Body of pancreas (tissue), 4 donors: ENCODE measurements around the gene ACOX1.

Experiments used
- POLR2A ChIP-seq, 3 donors: fragments of 450-650 bp; IDR thresholded peaks; one replicate each; pipeline ENCODE4 v1.6.1; 2016; ENCODE audit warnings: antibody characterized with exemption in 3 of 3, mild to moderate bottlenecking in 2 of 3
- TF ChIP-seq, protein P1 (sequence below), 7 experiments: fragments of 450-650 bp in 4 of 7; fragments of 200-600 bp in 3 of 7; sonication (generic) in 3 of 7; IDR thresholded peaks; one replicate each; pipeline ENCODE4 v1.5.1; 2016 to 2019; ENCODE audit warnings: antibody characterized with exemption in 7 of 7

DNA sequence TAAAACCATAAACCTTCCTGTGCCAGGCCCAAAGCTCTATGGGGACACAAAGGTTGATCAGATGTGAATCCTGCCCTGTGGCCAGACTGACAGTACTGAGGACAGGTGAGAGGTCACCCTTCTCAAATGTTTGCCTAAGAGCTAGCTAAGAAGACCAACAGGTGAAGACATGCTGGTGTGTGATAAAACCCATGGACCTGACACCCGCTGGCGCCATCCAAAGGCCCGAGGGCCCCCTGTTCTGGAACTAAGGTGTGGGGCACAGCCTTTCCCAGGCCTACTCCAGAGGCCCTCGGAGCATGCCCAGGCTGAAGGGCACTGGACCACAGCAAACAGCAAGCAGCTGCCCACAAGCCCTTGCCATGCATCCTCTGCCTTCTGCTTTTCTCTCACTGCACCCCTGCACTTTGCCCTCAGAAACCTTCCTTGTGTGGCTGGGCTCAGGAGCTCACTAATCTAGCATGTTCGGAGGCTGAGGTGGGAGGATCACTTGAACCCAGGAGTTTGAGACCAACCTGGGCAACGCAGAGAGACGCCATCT lies 16.5 kb upstream of the ACOX1 start:
- TF ChIP-seq, protein P1, sequence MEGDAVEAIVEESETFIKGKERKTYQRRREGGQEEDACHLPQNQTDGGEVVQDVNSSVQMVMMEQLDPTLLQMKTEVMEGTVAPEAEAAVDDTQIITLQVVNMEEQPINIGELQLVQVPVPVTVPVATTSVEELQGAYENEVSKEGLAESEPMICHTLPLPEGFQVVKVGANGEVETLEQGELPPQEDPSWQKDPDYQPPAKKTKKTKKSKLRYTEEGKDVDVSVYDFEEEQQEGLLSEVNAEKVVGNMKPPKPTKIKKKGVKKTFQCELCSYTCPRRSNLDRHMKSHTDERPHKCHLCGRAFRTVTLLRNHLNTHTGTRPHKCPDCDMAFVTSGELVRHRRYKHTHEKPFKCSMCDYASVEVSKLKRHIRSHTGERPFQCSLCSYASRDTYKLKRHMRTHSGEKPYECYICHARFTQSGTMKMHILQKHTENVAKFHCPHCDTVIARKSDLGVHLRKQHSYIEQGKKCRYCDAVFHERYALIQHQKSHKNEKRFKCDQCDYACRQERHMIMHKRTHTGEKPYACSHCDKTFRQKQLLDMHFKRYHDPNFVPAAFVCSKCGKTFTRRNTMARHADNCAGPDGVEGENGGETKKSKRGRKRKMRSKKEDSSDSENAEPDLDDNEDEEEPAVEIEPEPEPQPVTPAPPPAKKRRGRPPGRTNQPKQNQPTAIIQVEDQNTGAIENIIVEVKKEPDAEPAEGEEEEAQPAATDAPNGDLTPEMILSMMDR (IDR thresholded peaks at IDR 0.05), result no peak
- TF ChIP-seq POLR2A (IDR thresholded peaks at IDR 0.05), result no peak
